HEK293 (cell line): ENCODE results near the gene PSTPIP1.

Experiments
- CTCF ChIA-PET: fragments of 350-600 bp; formaldehyde crosslinking; extraction: SDS; loops from one replicate; lab custom pipeline; 2021; ENCODE audit warnings: antibody characterized with exemption; lab: Yijun Ruan, JAX
- POLR2A ChIA-PET: fragments of 300-600 bp; formaldehyde crosslinking; extraction: SDS; loops from one replicate; lab custom pipeline; 2020; ENCODE audit warnings: antibody characterized with exemption, inconsistent platforms; lab: Yijun Ruan, JAX
- H3K27ac ChIP-seq: fragments of 200-500 bp; sonication (Bioruptor generic); 2 replicates; pipeline ENCODE4 v1.5.1; 2014; ENCODE audit warnings: low read depth, low read length, control low read depth, inconsistent platforms; ENCODE audit errors: extremely low read depth
- H3K36me3 ChIP-seq, 2 experiments: fragments of 200-500 bp in 1 of 2; sonication (Bioruptor generic) in 1 of 2; 1 replicate in 1 of 2; 2 replicates in 1 of 2; pipeline ENCODE4 v1.5.1; 2014 to 2017; ENCODE audit warnings: inconsistent platforms in 2 of 2, low read length in 2 of 2; ENCODE audit not compliant: control insufficient read depth in 2 of 2, insufficient read depth in 1 of 2
- H3K4me1 ChIP-seq: fragments of 200-500 bp; sonication (Bioruptor generic); 2 replicates; pipeline ENCODE4 v1.5.1; 2014; ENCODE audit warnings: mild to moderate bottlenecking, low read length, inconsistent platforms; ENCODE audit not compliant: control insufficient read depth, insufficient read depth
- H3K4me3 ChIP-seq: 2 replicates; pipeline ENCODE4 v1.5.1; 2011; ENCODE audit warnings: low read depth, mild to moderate bottlenecking, control low read depth, low read length, moderate library complexity
- H3K9me3 ChIP-seq: fragments of 200-500 bp; sonication (Bioruptor generic); 2 replicates; pipeline ENCODE4 v1.5.1; 2014; ENCODE audit warnings: low read depth, low read length, inconsistent platforms; ENCODE audit not compliant: control insufficient read depth, insufficient read depth
- FEZF1 ChIP-seq: fragments of 450-650 bp; formaldehyde crosslinking; IDR thresholded peaks from 2 replicates; pipeline ENCODE4 v1.5.1; 2016; ENCODE audit warnings: missing biosample characterization, missing genetic modification characterization
- GLIS1 ChIP-seq: fragments of 450-650 bp; formaldehyde crosslinking; IDR thresholded peaks from 2 replicates; pipeline ENCODE4 v1.5.1; 2016; ENCODE audit warnings: missing biosample characterization, missing genetic modification characterization
- HOXA7 ChIP-seq: sonication (generic); formaldehyde crosslinking; IDR thresholded peaks from 2 replicates; pipeline ENCODE4 v1.8.1; 2022; ENCODE audit warnings: missing genetic modification reagents, borderline replicate concordance
- PRDM2 ChIP-seq: fragments of 450-650 bp; formaldehyde crosslinking; IDR thresholded peaks from 2 replicates; pipeline ENCODE4 v1.5.1; 2016; ENCODE audit warnings: missing biosample characterization, missing genetic modification characterization, borderline replicate concordance
- SCRT1 ChIP-seq: fragments of 450-650 bp; formaldehyde crosslinking; IDR thresholded peaks from 2 replicates; pipeline ENCODE4 v1.5.1; 2016; ENCODE audit warnings: missing biosample characterization, missing genetic modification characterization, borderline replicate concordance
- TCF7L2 ChIP-seq: IDR thresholded peaks from 2 replicates; pipeline ENCODE4 v1.6.1; 2011; ENCODE audit warnings: low read depth, mild to moderate bottlenecking, inconsistent platforms, low read length, moderate library complexity, borderline replicate concordance
- ZBTB48 ChIP-seq: fragments of 450-650 bp; formaldehyde crosslinking; IDR thresholded peaks from 2 replicates; pipeline ENCODE4 v1.5.1; 2016; ENCODE audit warnings: missing biosample characterization, missing genetic modification characterization
- ZEB2 ChIP-seq: fragments of 450-650 bp; formaldehyde crosslinking; IDR thresholded peaks from 2 replicates; pipeline ENCODE4 v1.5.1; 2016; ENCODE audit warnings: missing biosample characterization, missing genetic modification characterization
- ZNF148 ChIP-seq: fragments of 450-650 bp; formaldehyde crosslinking; IDR thresholded peaks from 2 replicates; pipeline ENCODE4 v1.5.0; 2017; ENCODE audit warnings: missing biosample characterization, missing genetic modification characterization, borderline replicate concordance
- ZNF155 ChIP-seq: fragments of 450-650 bp; formaldehyde crosslinking; IDR thresholded peaks from 2 replicates; pipeline ENCODE4 v1.5.1; 2016; ENCODE audit warnings: missing biosample characterization, missing genetic modification characterization
- ZNF169 ChIP-seq: fragments of 450-650 bp; formaldehyde crosslinking; IDR thresholded peaks from 2 replicates; pipeline ENCODE4 v1.5.1; 2016; ENCODE audit warnings: missing biosample characterization, missing genetic modification characterization
- ZNF48 ChIP-seq: fragments of 450-650 bp; formaldehyde crosslinking; IDR thresholded peaks from 2 replicates; pipeline ENCODE4 v1.5.1; 2016; ENCODE audit warnings: missing biosample characterization, missing genetic modification characterization
- ZNF561 ChIP-seq: fragments of 450-650 bp; IDR thresholded peaks from 2 replicates; pipeline ENCODE4 v1.5.1; 2018; ENCODE audit warnings: missing biosample characterization, missing genetic modification characterization, borderline replicate concordance
- ZNF571 ChIP-seq: fragments of 450-650 bp; formaldehyde crosslinking; IDR thresholded peaks from 2 replicates; pipeline ENCODE4 v1.5.0; 2017; ENCODE audit warnings: missing biosample characterization, missing genetic modification characterization
- ZNF596 ChIP-seq: fragments of 450-650 bp; IDR thresholded peaks from 2 replicates; pipeline ENCODE4 v1.5.0; 2018; ENCODE audit warnings: missing biosample characterization, mild to moderate bottlenecking, missing genetic modification characterization, moderate library complexity
- ZNF660 ChIP-seq: fragments of 450-650 bp; IDR thresholded peaks from 2 replicates; pipeline ENCODE4 v1.5.1; 2018; ENCODE audit warnings: missing biosample characterization, mild to moderate bottlenecking, missing genetic modification characterization
- ZNF692 ChIP-seq: fragments of 450-650 bp; formaldehyde crosslinking; IDR thresholded peaks from 2 replicates; pipeline ENCODE4 v1.5.1; 2016; ENCODE audit warnings: missing biosample characterization, missing genetic modification characterization
- ZNF76 ChIP-seq: fragments of 450-650 bp; formaldehyde crosslinking; IDR thresholded peaks from 2 replicates; pipeline ENCODE4; 2016; ENCODE audit warnings: low read depth, missing biosample characterization, missing genetic modification characterization, borderline replicate concordance
- TF ChIP-seq, protein P1 (sequence below): fragments of 450-650 bp; formaldehyde crosslinking; IDR thresholded peaks from 2 replicates; pipeline ENCODE4 v1.5.1; 2016; ENCODE audit warnings: missing biosample characterization, missing genetic modification characterization
- TF ChIP-seq, protein P2 (sequence below): fragments of 450-650 bp; formaldehyde crosslinking; IDR thresholded peaks from 2 replicates; pipeline ENCODE4 v1.5.1; 2016; ENCODE audit warnings: missing biosample characterization, missing genetic modification characterization

Gene PSTPIP1

DNA sequence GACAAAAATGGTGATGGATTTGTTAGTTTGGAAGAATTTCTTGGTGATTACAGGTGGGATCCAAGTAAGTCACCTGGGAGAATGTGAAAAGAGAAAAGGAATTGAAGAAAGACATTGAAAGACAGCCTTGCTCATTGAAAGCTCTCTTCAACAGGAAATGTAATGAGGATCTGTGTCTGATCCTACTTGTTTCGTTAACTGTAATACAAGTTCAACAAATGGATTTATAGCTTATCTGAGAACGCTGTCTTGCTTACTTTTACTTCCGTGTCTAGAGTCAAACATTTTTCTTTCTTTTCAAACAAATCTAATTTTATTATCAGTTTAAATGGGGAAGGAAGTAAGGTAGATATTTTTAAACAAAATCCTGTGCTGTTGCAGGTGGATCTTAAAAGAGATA is 47.5 kb upstream of the PSTPIP1 start:
- H3K9me3 ChIP-seq = no peaks in the 10 kb centered on the region
- ChIA-PET POLR2A (interaction anchor here (1.8 kb wide), 1 partner anchor 16 kb away, joined by 4 read pairs; the partner anchor contains the start of gene RCN2), CTCF (interaction anchor here (0.7 to 1.4 kb wide), 2 partner anchors 14 to 26 kb away, joined by 4 to 6 read pairs; no protein-coding TSS in a partner anchor)
- H3K27ac ChIP-seq = no peak overlapping the region
- no peaks in the 10 kb centered on the region for H3K4me1 ChIP-seq
- H3K36me3 ChIP-seq = peaks cover 68 to 77% of the 10 kb centered on the region in 2 experiments
- H3K4me3 ChIP-seq = no peak overlapping the region
- TF ChIP-seq PRDM2 (tag by site-specific recombination) = no peak
- TF ChIP-seq ZNF155 (tag by site-specific recombination) = no peak
- TF ChIP-seq, protein P1, sequence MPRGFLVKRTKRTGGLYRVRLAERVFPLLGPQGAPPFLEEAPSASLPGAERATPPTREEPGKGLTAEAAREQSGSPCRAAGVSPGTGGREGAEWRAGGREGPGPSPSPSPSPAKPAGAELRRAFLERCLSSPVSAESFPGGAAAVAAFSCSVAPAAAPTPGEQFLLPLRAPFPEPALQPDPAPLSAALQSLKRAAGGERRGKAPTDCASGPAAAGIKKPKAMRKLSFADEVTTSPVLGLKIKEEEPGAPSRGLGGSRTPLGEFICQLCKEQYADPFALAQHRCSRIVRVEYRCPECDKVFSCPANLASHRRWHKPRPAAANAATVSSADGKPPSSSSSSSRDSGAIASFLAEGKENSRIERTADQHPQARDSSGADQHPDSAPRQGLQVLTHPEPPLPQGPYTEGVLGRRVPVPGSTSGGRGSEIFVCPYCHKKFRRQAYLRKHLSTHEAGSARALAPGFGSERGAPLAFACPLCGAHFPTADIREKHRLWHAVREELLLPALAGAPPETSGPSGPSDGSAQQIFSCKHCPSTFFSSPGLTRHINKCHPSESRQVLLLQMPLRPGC (tag by site-specific recombination) = no peak
- no peak for TF ChIP-seq ZEB2 (tag by site-specific recombination)
- no peak for TF ChIP-seq ZNF596 (tag by site-specific recombination)
- TF ChIP-seq ZBTB48 (tag by site-specific recombination) = no peak
- no peak for TF ChIP-seq ZNF571 (tag by site-specific recombination)

DNA sequence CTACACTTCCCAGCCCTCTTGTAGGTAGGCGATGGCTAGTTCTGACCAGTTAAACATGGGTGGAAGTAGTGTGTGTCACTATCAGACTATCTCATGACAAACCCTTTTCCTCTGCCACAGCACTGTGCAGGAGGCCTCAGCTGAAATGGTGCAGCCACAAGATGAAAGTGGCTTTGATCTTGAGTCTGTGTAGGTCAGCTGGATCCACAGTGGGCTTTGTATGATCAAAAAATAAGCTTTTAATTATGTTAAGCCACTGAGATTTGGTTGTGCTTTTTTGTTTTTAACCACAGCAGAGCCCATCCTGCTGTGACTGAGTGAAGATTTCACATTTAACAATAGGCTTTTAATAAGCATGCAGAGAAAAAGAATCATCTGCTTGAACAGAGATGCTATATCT is 43.7 kb upstream of the PSTPIP1 start:
- ChIA-PET CTCF (interaction anchor here (0.6 to 1.3 kb wide), 3 partner anchors 9 to 509 kb away, joined by 3 read pairs; no protein-coding TSS in a partner anchor), POLR2A (interaction anchor here (1.7 kb wide), 1 partner anchor 20 kb away, joined by 6 read pairs; the partner anchor contains the start of gene RCN2)
- Histone ChIP-seq H3K36me3 (peaks cover 47% of the 10 kb centered on the region in 2 experiments), H3K9me3 (no peaks in the 10 kb centered on the region), H3K4me1 (peaks cover 11% of the 10 kb centered on the region), H3K27ac (no peak overlapping the region), H3K4me3 (no peak overlapping the region)
- no peak for TF ChIP-seq HOXA7 (CRISPR knock-in tag)
- no peak for TF ChIP-seq ZNF692 (tag by site-specific recombination)
- TF ChIP-seq ZNF561 (tag by site-specific recombination) = no peak
- no peak for TF ChIP-seq SCRT1 (tag by site-specific recombination)
- no peak for TF ChIP-seq ZNF169
- TF ChIP-seq, protein P2, sequence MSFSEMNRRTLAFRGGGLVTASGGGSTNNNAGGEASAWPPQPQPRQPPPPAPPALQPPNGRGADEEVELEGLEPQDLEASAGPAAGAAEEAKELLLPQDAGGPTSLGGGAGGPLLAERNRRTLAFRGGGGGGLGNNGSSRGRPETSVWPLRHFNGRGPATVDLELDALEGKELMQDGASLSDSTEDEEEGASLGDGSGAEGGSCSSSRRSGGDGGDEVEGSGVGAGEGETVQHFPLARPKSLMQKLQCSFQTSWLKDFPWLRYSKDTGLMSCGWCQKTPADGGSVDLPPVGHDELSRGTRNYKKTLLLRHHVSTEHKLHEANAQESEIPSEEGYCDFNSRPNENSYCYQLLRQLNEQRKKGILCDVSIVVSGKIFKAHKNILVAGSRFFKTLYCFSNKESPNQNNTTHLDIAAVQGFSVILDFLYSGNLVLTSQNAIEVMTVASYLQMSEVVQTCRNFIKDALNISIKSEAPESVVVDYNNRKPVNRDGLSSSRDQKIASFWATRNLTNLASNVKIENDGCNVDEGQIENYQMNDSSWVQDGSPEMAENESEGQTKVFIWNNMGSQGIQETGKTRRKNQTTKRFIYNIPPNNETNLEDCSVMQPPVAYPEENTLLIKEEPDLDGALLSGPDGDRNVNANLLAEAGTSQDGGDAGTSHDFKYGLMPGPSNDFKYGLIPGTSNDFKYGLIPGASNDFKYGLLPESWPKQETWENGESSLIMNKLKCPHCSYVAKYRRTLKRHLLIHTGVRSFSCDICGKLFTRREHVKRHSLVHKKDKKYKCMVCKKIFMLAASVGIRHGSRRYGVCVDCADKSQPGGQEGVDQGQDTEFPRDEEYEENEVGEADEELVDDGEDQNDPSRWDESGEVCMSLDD = no peak
- no peak for TF ChIP-seq ZNF48 (tag by site-specific recombination)
- TF ChIP-seq GLIS1 (tag by site-specific recombination) = 0 out of 2 replicates have a peak, but pooled peaks have one; percentile 17
- no peak for TF ChIP-seq ZNF76
- no peak for TF ChIP-seq ZNF148 (tag by site-specific recombination)
- no peak for TF ChIP-seq TCF7L2
- 0 out of 2 replicates have a peak, but pooled peaks have one; percentile 18 for TF ChIP-seq FEZF1
- no peak for TF ChIP-seq ZNF660 (tag by site-specific recombination)
